B cell (primary cell): ENCODE data around the gene NELL1. TPM values are rescaled to one million over a fixed set of nuclear protein-coding genes. Genes with fewer than 3 reads are reported as not detected.

Experiments used
- ATAC-seq: fragments of 200-7000 bp; cut with Tn5 transposase; one replicate; pipeline ENCODE4 v1.10.0; 2021; ENCODE audit warnings: low read depth, mild to moderate bottlenecking, moderate number of reproducible peaks, moderate library complexity
- CTCF ChIA-PET: fragments of 350-600 bp; sonication (Branson Sonifier 250); formaldehyde crosslinking; loops from one replicate; lab custom pipeline; 2021; ENCODE audit warnings: antibody characterized with exemption, inconsistent platforms; lab: Charles Lee
- POLR2A ChIA-PET: fragments of 350-600 bp; sonication (Branson Sonifier 250); formaldehyde crosslinking; loops from one replicate; lab custom pipeline; 2021; ENCODE audit warnings: antibody characterized with exemption; lab: Charles Lee
- DNase-seq: peaks from one replicate; pipeline ENCODE4 v3.0.0; 2013
- H2AFZ ChIP-seq: 2 replicates; pipeline ENCODE4 v1.6.1; 2012; ENCODE audit warnings: mild to moderate bottlenecking, low read depth, low read length; ENCODE audit not compliant: insufficient read depth, poor library complexity, severe bottlenecking
- H3K27ac ChIP-seq, 2 donors: 1 replicate in 1 of 2; 2 replicates in 1 of 2; pipeline ENCODE4 v1.5.1; 2012 to 2013; ENCODE audit warnings: low read length in 2 of 2, mild to moderate bottlenecking in 2 of 2, moderate library complexity in 1 of 2
- H3K27me3 ChIP-seq, 4 experiments: fragments of 200-600 bp in 1 of 4; sonication (generic) in 1 of 4; replicated peaks in 1 of 4; 1 replicate in 2 of 4; 2 replicates in 2 of 4; pipeline versions ENCODE4 v1.6.1 to v1.7.0; 2013 to 2016; ENCODE audit warnings: low read length in 3 of 4, mild to moderate bottlenecking in 2 of 4, mixed read lengths in 1 of 4, moderate library complexity in 1 of 4; ENCODE audit not compliant: insufficient read depth in 4 of 4, control insufficient read depth in 3 of 4; ENCODE audit errors: control extremely low read depth in 1 of 4
- H3K36me3 ChIP-seq, 2 experiments: replicated peaks in 1 of 2; 1 replicate in 1 of 2; 2 replicates in 1 of 2; pipeline versions ENCODE4 v1.6.1 to v1.7.1; 2013; ENCODE audit warnings: low read length in 1 of 2; ENCODE audit not compliant: insufficient read depth in 2 of 2, control insufficient read depth in 1 of 2; ENCODE audit errors: control extremely low read depth in 1 of 2, extremely low read depth in 1 of 2
- H3K4me1 ChIP-seq, 2 donors: fragments of 200-600 bp in 1 of 2; sonication (generic) in 1 of 2; 1 replicate in 1 of 2; 2 replicates in 1 of 2; pipeline versions ENCODE4 v1.5.1 to v1.6.1; 2013 to 2017; ENCODE audit warnings: low read length in 2 of 2; ENCODE audit not compliant: control insufficient read depth in 2 of 2, insufficient read depth in 2 of 2
- H3K4me2 ChIP-seq: replicated peaks from 2 replicates; pipeline ENCODE3; 2012; ENCODE audit warnings: mild to moderate bottlenecking, low read depth, low read length; ENCODE audit not compliant: poor library complexity, severe bottlenecking
- H3K4me3 ChIP-seq, 5 experiments: fragments of 200-600 bp in 1 of 5; sonication (generic) in 1 of 5; 1 replicate in 3 of 5; 2 replicates in 2 of 5; pipeline versions ENCODE4 v1.5.1 to v1.7.0; 2011 to 2016; ENCODE audit warnings: low read length in 4 of 5, mild to moderate bottlenecking in 4 of 5, low read depth in 2 of 5, control low read depth in 1 of 5, moderate library complexity in 1 of 5; ENCODE audit not compliant: insufficient read depth in 1 of 5; ENCODE audit errors: control extremely low read depth in 1 of 5, extremely low read depth in 1 of 5
- H3K79me2 ChIP-seq: fragments of 200-600 bp; sonication (generic); one replicate; pipeline ENCODE4 v1.6.0; 2016; ENCODE audit warnings: low read length; ENCODE audit not compliant: control insufficient read depth, insufficient read depth
- H3K9ac ChIP-seq: fragments of 200-600 bp; sonication (generic); 2 replicates; pipeline ENCODE4 v1.6.1; 2017; ENCODE audit warnings: mild to moderate bottlenecking, low read length, moderate library complexity
- H3K9me3 ChIP-seq, 3 donors: one replicate each; pipeline versions ENCODE4 v1.6.1 to v1.7.1; 2013; ENCODE audit warnings: low read length in 2 of 3; ENCODE audit not compliant: control insufficient read depth in 2 of 3, insufficient read depth in 1 of 3; ENCODE audit errors: control extremely low read depth in 1 of 3
- H4K20me1 ChIP-seq: 2 replicates; pipeline ENCODE4 v1.6.0; 2012; ENCODE audit warnings: mild to moderate bottlenecking, low read length; ENCODE audit not compliant: insufficient read depth, control insufficient read depth, poor library complexity, severe bottlenecking
- H3K27ac Mint-ChIP-seq: one replicate; pipeline ENCODE4 v1.8.0; 2021; ENCODE audit warnings: mixed read lengths
- H3K27me3 Mint-ChIP-seq: one replicate; pipeline ENCODE4 v1.8.0; 2021; ENCODE audit warnings: mixed read lengths
- H3K4me1 Mint-ChIP-seq: one replicate; pipeline ENCODE4 v1.8.0; 2021; ENCODE audit warnings: mixed read lengths
- H3K4me3 Mint-ChIP-seq: one replicate; pipeline ENCODE4 v1.8.0; 2021; ENCODE audit warnings: mixed read lengths
- H3K9me3 Mint-ChIP-seq: one replicate; pipeline ENCODE4 v1.8.0; 2022; ENCODE audit warnings: mixed read lengths; ENCODE audit not compliant: insufficient read depth
- CTCF ChIP-seq: fragments of 200-600 bp; IDR thresholded peaks from one replicate; pipeline ENCODE4 v1.8.0; 2022; ENCODE audit warnings: antibody characterized with exemption, mild to moderate bottlenecking
- EZH2 ChIP-seq: IDR thresholded peaks from 2 replicates; pipeline ENCODE4 v1.6.1; 2012; ENCODE audit warnings: borderline replicate concordance, low read depth, mild to moderate bottlenecking, moderate library complexity, low read length; ENCODE audit not compliant: insufficient read depth, poor library complexity, severe bottlenecking
- WGBS: methylation state at CpG from one replicate; pipeline ENCODE4 v1.1.5; 2013; ENCODE audit warnings: missing lambda C conversion rate; ENCODE audit not compliant: insufficient coverage; 5-methylcytosine and 5-hydroxymethylcytosine counted together
- intact Hi-C: fragments of 100-400 bp; cut with micrococcal nuclease; formaldehyde crosslinking; loops from one replicate; pipeline ENCODE4 v1.10.0; 2022
- polyA plus RNA-seq: library from polyadenylated mRNA; depleted of rRNA; stranded (reverse); fragments of >200 nt; gene quantifications from 2 replicates; pipeline ENCODE4 v1.2.3, GENCODE V29; 2012
- total RNA-seq, 2 donors: library from RNA; stranded (reverse); fragments of 120-200 nt in 1 of 2; gene quantifications; 1 replicate in 1 of 2; 2 replicates in 1 of 2; pipeline versions ENCODE4 v1.2.3 to v1.2.4, GENCODE V29; 2013 to 2022

Gene NELL1
- total and polyA plus RNA-seq, 2 donors (not counting 1 experiment from before 2014, with no cell fraction given), result not detected

GRCh38 chr11:21543901-21544300 is 874.5 kb downstream of the NELL1 start:
- Histone ChIP-seq H3K27me3 (no peaks in the 10 kb centered on the region), H3K79me2 (no peaks in the 10 kb centered on the region), H2AFZ (no peak overlapping the region), H3K9ac (no peak overlapping the region), H3K27ac (no peak overlapping the region), H3K9me3 (peaks cover 0 to 1% (median 0%) of the 10 kb centered on the region in 3 donors), H3K4me1 (no peaks in the 10 kb centered on the region), H3K36me3 (no peaks in the 10 kb centered on the region), H3K4me3 (no peak overlapping the region), H4K20me1 (no peaks in the 10 kb centered on the region), H3K4me2 (no peak overlapping the region)
- CTCF ChIA-PET, result no interaction called here
- POLR2A ChIA-PET, result no interaction called here
- H3K4me3 Mint-ChIP-seq, result no peak overlapping the region
- no peaks in the 10 kb centered on the region for H3K4me1 Mint-ChIP-seq
- TF ChIP-seq EZH2, result no peak
- no peak for TF ChIP-seq CTCF
- ATAC-seq (no peak), DNase-seq (no peak)
- peaks cover 2% of the 10 kb centered on the region for H3K9me3 Mint-ChIP-seq
- intact Hi-C loops, result no loop called here
- no peak overlapping the region for H3K27ac Mint-ChIP-seq
- no peaks in the 10 kb centered on the region for H3K27me3 Mint-ChIP-seq

- Histone ChIP-seq H3K79me2 (no peaks in the 10 kb centered on the region), H2AFZ (no peak overlapping the region), H3K9me3 (peaks cover 0 to 1% (median 0%) of the 10 kb centered on the region in 3 donors), H3K36me3 (no peaks in the 10 kb centered on the region), H3K9ac (no peak overlapping the region), H3K27ac (no peak overlapping the region), H3K4me3 (no peak overlapping the region), H3K4me1 (no peaks in the 10 kb centered on the region), H4K20me1 (no peaks in the 10 kb centered on the region), H3K27me3 (no peaks in the 10 kb centered on the region), H3K4me2 (no peak overlapping the region)
- Mint-ChIP-seq H3K9me3 (peaks cover 2% of the 10 kb centered on the region), H3K4me1 (no peaks in the 10 kb centered on the region), H3K4me3 (no peak overlapping the region), H3K27ac (no peak overlapping the region), H3K27me3 (no peaks in the 10 kb centered on the region)
- no CpG with 5 or more reads among the region's 1 CpG for WGBS
- TF ChIP-seq EZH2 (no peak), CTCF (no peak)
- ChIA-PET CTCF (no interaction called here), POLR2A (no interaction called here)
- intact Hi-C loops, result no loop called here
- DNase-seq, result no peak
- ATAC-seq, result no peak
Observed at GRCh38 chr11:21545699-21546098, 876.3 kb downstream of the NELL1 start.
